NCI-H524 treated with DMSO at 0.1 percent for 48 hours (cell line): ENCODE measurements around the gene SLCO3A1.
"Not testable (repeated sequence)": the region's sequence is repeated elsewhere in the genome, so short reads cannot be mapped to it uniquely, and the experiment has no call there.

Experiments used
- DNase-seq: peaks from one replicate; lab custom pipeline; 2025; lab: John Stamatoyannopoulos, UW

The SLCO3A1 gene

GRCh38 chr15:91940496-91941381 lies 87.2 kb downstream of the SLCO3A1 start:
- no peak for DNase-seq

GRCh38 chr15:91941871-91942658 lies 88.6 kb downstream of the SLCO3A1 start:
- no peak for DNase-seq

GRCh38 chr15:91942720-91943394 lies 89.3 kb downstream of the SLCO3A1 start:
- DNase-seq, result no peak

- no peak for DNase-seq
Observed at GRCh38 chr15:91944331-91944730, 90.8 kb downstream of the SLCO3A1 start.

- DNase-seq, result no peak
Observed at GRCh38 chr15:91945385-91945784, 91.9 kb downstream of the SLCO3A1 start.

GRCh38 chr15:91946075-91946474 lies 92.6 kb downstream of the SLCO3A1 start:
- peak; percentile 71 for DNase-seq

GRCh38 chr15:91946581-91947292 lies 93.2 kb downstream of the SLCO3A1 start:
- no peak for DNase-seq

- DNase-seq, result no peak
Observed at GRCh38 chr15:91947293-91947679, 93.8 kb downstream of the SLCO3A1 start.

GRCh38 chr15:91947683-91948608 lies 94.4 kb downstream of the SLCO3A1 start:
- DNase-seq, result no peak

- no peak for DNase-seq
Observed at GRCh38 chr15:91949361-91949760, 95.9 kb downstream of the SLCO3A1 start.

- no peak for DNase-seq
Observed at GRCh38 chr15:91950054-91950453, 96.5 kb downstream of the SLCO3A1 start.

GRCh38 chr15:91950631-91951329 lies 97.3 kb downstream of the SLCO3A1 start:
- no peak for DNase-seq

- DNase-seq, result no peak
Observed at GRCh38 chr15:91952216-91952615, 98.7 kb downstream of the SLCO3A1 start.

- no peak for DNase-seq
Observed at GRCh38 chr15:91953432-91953831, 99.9 kb downstream of the SLCO3A1 start.

- no peak for DNase-seq
Observed at GRCh38 chr15:91954292-91954691, 100.8 kb downstream of the SLCO3A1 start.

- no peak for DNase-seq
Observed at GRCh38 chr15:91956026-91956723, 102.7 kb downstream of the SLCO3A1 start.

- DNase-seq, result no peak
Observed at GRCh38 chr15:91961357-91961756, 107.8 kb downstream of the SLCO3A1 start.

GRCh38 chr15:91963747-91964146 lies 110.2 kb downstream of the SLCO3A1 start:
- not testable (repeated sequence) for DNase-seq

GRCh38 chr15:91965501-91966193 lies 112.1 kb downstream of the SLCO3A1 start:
- no peak for DNase-seq
